Putamen (tissue), 1 donor: ENCODE results near the gene LRRC3.
"Not testable (repeated sequence)": the region's sequence is repeated elsewhere in the genome, so short reads cannot be mapped to it uniquely, and the experiment has no call there.

Experiments
- DNase-seq: peaks from one replicate; pipeline ENCODE4 v3.0.0-alpha.2; 2016; ENCODE audit warnings: low spot score

LRRC3 gene

DNA sequence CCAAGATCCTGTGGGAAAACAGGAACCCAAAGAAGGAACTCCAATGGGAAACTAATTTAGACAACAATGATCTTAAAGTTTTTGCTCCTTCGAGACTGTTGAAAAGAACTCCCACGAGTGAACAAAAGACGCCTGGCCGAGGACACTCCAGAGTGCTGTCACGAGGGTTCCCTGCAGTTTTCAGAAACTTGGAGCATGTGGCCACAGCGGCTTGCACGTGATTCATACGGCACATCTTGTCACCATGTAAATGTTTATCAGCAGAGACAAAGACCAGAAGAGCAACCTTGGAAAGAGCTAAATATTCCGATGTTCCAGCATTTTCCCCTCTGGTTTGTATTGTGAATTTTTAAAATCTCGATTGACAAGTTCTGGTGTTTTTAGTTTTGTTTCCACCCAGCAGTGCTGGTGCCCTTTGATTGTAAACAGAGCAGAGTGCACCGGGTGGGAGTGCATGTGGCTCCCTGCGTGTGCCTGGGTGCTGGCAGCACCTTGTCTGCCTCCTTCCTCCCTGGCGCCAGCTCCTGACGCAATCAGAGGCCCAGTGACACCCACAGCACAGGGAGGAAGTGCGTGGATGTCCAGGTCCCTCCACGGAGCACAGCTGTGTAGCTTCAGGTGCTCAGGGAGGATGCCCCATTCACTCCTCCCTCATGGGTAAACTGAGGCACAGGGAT lies 23.0 kb downstream of the LRRC3 start:
- DNase-seq: no peak

GRCh38 chr21:44478801-44479167 lies 23.5 kb downstream of the LRRC3 start:
- no peak for DNase-seq

DNA sequence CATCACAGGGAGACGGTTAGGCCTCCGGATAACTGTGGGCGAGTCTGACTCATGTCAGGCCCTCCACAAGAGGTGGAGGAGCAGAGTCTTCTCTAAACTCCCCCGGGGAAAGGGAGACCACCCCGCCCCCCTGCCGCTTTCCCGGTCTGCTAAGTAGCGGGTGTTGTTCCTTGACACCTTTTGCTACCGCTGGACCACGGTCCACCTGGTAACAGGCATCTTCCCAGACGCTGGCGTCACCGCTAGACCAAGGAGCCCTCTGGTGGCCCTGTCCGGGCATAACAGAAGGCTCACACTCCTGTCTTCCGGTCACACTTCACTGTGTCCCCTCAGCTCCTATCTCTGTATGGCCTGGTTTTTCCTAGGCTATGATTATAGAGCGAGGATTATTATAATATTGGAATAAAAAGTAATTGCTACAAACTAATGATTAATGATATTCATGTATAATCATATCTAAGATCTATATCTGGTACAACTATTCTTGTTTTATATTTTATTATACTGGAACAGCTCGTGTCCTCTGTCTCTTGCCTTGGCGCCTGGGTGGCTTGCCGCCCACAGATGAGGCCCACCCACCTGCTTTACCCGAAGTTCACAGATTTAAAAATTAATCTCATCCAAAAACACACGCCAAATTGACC lies 24.4 kb downstream of the LRRC3 start:
- DNase-seq: not testable (repeated sequence)

- DNase-seq: no peak
Measured at GRCh38 chr21:44480200-44481053, 25.1 kb downstream of the LRRC3 start.

- no peak for DNase-seq
Measured at GRCh38 chr21:44482581-44483287, 27.4 kb downstream of the LRRC3 start.

- DNase-seq: no peak
Measured at GRCh38 chr21:44483288-44484237, 28.3 kb downstream of the LRRC3 start.

- DNase-seq: no peak
Measured at GRCh38 chr21:44484498-44485253, 29.4 kb downstream of the LRRC3 start.

GRCh38 chr21:44485254-44485793 lies 30.0 kb downstream of the LRRC3 start:
- no peak for DNase-seq

- no peak for DNase-seq
Measured at GRCh38 chr21:44485796-44486195, 30.5 kb downstream of the LRRC3 start.

- no peak for DNase-seq
Measured at GRCh38 chr21:44486302-44486701, 31.0 kb downstream of the LRRC3 start.

DNA sequence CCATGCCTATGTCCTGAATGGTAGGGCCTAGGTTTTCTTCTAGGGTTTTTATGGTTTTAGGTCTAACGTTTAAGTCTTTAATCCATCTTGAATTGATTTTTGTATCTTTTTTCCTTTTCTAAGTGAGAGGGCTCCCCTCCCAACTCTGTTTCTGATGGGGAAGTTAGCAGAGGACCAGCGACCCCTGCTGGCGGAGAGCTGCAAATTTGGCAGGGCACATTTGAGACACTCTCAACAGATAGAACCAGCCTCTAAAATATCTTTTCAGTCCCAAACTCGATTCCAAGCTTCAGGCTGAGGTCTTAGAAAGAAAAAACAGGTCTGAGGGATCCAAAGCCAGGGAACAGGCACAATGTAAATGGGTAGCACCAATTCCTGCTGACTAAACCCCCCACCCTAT lies 32.5 kb downstream of the LRRC3 start:
- DNase-seq: no peak

DNA sequence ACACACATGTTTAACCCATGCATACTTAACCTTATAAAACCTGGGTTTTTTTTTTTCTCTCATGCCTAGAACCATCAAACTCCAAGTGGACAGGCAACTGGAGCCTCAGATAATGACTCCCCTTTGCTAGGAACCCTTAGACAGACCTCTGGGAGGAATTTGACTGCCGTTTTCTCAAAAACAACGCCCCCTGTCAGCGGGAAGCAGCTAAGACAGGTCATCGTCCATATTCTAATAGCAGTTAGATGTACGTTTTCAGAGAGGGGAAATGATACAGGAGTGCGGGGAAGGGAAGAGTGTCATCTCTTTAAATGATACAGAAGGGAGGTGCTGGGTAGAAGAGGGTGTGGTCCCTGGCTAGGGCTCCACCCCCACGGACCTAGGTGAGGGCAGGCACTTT lies 34.7 kb downstream of the LRRC3 start:
- DNase-seq: no peak

DNA sequence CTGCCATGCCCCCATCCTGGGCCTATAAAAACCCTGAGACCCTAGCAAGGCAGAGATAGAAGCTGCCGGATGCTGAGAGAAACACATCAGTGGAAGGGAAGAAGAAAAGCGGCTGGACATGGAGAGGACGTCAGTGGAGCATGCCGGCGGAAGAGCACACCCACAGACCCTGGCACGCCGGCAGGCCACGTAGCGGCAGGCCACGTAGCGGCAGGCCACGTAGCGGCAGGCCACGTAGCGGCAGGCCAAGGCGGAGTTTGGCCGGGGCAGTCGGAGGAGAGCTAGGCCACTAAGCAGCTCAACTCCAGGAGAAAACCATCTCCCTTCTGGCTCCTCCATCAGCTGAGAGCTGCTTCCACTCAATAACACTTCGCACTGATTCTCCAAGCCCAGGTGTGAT lies 35.1 kb downstream of the LRRC3 start:
- no peak for DNase-seq

DNA sequence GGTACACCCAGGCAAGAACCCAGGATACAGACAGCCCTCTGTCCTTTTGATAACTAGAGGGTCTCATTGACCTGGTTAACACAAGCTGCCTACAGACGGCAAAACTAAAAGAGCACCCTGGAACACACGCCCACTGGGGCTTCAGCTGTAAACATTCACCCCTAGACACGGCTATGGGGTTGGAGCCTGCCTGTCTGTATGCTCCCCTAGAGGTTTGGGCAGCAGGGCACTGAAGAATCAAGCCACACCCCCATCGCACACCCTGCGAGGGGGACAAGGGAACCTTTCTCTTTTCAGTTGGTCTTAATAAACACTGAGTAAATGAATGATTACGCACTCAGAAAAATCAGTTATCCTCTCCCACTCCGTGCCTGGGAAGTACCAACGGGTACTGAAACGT lies 35.5 kb downstream of the LRRC3 start:
- no peak for DNase-seq

DNA sequence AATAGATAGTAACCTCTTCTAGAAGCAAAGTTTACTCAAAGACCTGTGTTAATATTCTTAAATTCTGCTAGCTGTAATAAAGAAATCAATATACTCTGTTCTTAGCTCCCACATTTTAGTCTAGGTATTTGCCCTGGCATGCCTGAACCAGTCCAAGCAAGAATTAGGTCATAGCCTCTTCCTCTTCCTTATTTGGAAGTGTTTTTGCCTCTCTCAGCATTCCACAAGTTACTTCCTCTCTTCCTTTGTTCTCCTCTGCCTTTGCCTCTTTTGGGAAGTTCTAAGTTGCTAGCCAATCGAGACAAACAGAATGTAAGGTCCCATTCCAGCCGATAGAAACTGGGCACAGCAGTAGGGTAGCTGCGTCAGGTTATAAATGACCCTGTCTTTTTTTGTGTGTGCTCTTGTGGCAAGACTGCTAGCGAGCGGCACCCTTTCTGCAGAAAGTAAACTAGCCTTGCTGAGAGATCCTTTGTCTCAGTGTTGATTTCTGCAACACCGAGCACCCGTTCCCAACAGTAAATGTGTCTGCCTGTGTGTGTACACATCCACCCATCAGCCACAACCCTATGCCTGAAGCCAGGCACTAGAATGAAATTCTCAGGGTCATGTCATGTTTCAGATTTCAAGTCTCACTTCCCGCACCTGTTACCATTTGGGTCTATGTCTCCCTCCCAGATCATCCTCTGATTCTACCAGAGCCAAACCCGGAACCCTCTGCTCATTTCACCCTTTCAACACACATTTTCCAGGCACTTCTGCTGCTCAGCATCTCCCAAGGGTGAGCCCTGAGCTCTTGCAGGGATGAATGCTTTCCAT lies 37.5 kb downstream of the LRRC3 start:
- no peak for DNase-seq

DNA sequence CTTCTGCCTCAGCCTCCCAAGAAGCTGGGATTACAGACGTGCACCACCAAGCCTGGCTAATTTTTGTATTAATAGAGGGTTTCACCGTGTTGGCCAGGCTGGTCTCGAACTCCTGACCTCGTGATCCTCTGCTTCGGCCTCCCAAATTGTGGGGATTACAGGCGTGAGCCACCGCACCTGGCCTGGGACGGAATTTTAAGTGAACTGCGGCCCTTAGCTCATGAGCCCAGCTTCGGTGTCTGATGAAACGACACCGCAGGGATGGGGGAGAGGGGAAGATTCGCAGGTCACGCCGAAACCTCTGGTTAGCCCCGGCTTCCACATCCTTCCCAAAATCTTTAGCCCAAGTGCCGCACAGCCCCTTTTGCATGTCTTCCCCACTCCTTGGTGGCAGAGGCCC lies 39.1 kb downstream of the LRRC3 start:
- no peak for DNase-seq

GRCh38 chr21:44494956-44495355 lies 39.6 kb downstream of the LRRC3 start:
- DNase-seq: no peak

DNA sequence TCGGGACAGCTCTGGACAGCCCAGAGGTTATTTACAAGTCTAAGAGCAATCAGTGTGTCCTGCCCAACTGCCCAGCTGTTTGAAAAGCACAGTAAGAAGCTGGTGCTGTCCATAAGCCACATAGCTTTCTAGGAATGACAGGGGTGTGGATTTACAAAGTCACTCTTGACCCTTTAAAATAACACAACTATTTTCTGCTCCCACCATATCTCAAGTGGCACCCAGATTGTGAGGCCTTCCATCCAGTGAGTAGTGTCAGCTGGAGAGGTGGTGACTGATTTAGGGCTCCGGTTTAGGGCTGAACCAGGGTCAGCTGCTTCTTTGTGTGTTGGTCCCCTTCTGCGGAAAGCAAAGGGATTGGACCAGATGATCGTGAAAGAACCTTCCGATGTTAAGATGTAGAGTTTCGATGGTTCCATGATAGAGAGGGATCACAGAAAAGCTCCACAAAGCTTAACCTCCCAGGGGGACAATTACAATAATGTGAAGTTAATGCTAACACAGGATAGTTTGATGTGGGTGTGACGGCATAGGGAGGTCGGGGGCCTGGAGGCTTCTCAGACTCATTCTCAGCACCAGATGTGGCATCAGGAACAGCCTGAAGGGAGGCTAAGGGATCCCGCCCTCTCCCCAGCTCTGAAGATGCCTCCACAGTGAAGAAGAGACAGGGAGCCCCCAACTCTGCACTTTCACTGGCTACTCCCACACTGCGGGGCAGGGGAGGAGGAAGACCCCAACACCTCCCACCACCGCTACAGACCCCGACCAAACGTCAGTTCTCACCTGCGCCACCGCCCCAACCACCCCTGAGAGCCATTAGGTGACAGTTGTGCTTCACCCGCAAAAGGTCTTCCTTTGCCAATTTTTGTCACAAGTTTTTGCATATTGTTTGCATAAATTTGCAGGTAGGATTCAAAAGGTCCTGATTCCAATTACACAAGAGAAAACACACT lies 40.6 kb downstream of the LRRC3 start:
- DNase-seq: no peak
